Stimulated activated CD4-positive, alpha-beta T cell treated with anti-CD3 and anti-CD28 coated beads, TNF-alpha, amount 100 ng/mL, for 24 hours (primary cell): ENCODE data around the gene FAM78B.

Experiments used
- DNase-seq, 3 experiments: peaks; one replicate each; pipeline ENCODE4 v3.0.0-alpha.2; 2020; ENCODE audit warnings: low read depth in 3 of 3

FAM78B gene

DNA sequence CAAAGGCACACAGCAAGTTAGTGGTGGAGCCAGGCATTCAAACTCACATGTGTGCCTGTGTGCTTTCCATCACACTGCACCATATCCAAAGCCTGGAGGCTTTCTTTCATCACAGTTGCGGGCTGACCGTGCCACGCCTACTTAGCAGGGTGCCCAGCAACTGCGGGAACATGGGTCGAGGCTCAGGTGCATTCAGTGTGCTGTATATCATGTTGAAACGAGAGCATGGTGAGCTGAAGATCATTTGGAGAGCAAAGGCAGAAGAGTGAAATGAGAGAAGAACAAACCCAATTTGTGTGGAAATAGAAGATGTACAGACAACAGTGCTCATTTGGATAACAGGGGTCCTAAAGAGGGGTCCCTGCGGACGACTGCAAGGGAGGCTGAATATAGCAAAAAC is 46.5 kb downstream of the FAM78B start:
- no peak for DNase-seq

DNA sequence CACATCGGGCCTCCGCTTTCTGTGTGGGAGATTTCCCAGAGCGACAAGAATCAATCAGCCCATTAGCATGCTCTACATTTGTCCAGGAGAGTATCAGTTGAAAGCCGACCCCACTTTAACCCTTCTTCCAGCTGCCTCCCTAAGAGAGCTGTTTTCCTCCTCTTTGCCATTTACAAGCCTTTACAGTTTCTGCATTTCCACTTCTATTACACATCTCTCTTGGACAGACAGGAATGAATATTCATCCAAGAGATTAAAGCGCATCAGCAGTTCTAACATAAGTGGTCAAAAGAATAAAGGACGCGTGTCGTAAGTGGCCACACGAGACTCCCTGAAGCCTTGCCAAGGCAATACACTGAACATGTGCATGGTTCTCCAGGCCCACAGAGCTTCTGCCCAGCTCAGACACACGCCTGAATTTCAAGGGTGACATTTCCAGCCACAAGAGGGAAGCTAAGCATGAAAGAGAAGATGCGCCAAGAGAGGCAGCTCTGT is 47.3 kb downstream of the FAM78B start:
- DNase-seq = no peak

GRCh38 chr1:166117776-166118175 is 49.0 kb downstream of the FAM78B start:
- no peak for DNase-seq

GRCh38 chr1:166116026-166116425 is 50.8 kb downstream of the FAM78B start:
- no peak for DNase-seq

DNA sequence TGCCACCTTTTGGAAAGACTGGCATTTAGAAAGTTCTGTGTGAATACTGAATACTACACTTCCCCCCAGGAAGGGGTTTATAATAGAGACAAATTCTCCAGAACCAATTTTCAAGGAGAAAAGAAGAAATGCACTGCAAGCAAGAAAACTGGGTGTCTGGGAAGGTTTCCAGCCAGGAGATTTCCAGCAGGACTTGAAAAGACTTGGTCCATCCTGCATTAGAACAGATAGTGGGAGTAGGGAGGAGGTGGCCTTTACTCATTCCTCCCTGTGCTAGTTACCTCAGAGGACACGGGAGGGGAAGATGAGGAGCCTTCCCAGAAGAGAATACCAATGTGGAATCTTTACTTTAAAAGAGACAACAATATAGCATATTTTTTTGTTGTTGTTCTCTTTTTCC is 52.4 kb downstream of the FAM78B start:
- DNase-seq = no peak

DNA sequence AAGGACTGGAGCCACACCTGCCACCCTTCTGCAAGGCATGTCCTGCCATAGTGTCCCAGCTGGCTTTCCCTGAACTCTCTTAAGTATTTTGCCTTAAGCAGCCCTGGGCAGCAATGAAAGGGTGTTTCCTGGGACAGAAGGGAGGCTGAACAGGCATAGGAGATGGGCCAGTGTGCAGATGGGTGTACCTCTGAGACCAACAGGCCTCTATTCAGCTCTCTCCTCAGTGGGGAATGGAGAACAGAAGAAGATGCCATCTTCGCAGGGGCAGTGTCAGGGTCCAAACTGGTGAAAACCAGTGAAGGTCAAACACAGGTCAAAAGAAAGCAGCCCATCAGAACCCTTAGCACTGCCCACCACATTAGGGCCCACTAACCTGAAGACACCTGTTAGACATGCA is 53.2 kb downstream of the FAM78B start:
- no peak for DNase-seq

DNA sequence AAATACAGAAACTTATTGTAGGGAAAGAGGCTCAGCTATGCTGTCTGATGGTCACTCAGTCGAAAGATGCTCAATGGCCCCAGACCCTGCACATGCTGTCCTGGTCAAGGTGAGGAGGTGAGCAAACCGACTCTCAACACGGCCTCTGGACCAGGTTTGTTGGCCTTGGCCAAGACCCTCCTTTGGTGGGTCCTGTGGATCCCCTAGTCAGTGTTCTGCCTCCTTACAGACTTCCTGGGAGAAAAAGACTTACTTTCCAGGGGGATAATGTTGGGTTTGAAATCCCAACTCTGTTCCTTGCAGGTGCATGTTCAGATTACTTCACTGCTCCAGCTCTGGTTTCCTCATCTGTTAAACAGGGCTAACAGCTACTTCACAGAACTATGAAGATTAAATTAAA is 53.8 kb downstream of the FAM78B start:
- DNase-seq = no peak

DNA sequence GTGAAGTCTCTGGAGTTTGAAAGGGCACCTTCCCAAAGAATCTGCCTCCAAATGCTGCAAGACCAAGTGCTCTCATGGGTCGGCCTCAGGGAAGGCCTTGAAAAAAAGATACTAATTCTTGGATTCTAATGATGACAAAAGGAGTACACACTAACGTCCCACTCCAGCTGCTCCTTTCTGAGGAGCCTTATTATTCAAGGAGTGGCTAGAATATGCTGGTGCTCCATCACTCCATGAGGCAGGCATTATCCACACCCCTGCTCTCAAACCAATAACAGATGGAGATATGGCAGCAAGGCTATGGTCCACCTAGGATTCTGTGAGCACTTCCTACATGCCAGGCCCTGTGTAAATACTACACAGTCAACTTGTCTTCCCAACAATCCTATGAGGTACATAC is 54.4 kb downstream of the FAM78B start:
- DNase-seq = no peak

DNA sequence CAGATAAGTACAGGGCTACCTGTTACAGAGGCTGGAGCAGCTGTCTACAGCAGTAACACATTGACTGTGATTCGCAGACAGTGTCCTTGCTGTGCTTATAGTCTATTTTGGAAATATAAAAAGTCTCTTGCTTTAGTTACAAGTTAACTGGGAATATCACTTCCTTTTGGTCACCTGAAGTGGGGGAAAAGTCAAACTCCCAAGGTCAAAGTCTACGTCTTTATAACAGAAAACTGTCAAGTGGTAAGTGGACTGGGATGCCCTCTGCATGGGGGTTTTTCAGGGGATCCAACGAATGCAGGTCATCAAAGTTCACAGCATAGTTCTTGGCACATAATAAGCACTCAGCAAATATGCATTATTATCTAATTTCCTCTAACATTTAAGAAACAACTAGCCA is 55.4 kb downstream of the FAM78B start:
- no peak for DNase-seq

DNA sequence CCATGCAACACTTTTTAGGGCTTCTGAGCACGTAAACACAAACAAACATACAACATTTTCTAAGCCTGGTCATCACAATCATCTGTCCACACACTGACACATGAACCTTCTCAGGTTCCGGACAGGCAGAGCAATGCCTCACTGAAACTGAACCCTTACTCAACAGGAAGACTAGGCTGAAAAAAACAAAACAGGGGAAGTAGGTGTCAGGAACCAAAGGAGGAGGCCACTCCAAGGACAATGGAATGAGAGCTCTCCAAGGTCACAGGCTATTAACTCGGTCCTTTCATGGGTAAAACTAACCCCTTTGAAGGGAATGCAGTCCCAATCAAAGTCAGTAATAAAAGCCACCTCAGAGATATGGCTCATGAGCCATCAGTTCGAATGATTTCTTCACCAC is 76.6 kb downstream of the FAM78B start:
- no peak for DNase-seq

- no peak for DNase-seq
Observed at GRCh38 chr1:166089804-166090203, 77.0 kb downstream of the FAM78B start.

GRCh38 chr1:166088572-166088955 is 78.2 kb downstream of the FAM78B start:
- DNase-seq = no peak

DNA sequence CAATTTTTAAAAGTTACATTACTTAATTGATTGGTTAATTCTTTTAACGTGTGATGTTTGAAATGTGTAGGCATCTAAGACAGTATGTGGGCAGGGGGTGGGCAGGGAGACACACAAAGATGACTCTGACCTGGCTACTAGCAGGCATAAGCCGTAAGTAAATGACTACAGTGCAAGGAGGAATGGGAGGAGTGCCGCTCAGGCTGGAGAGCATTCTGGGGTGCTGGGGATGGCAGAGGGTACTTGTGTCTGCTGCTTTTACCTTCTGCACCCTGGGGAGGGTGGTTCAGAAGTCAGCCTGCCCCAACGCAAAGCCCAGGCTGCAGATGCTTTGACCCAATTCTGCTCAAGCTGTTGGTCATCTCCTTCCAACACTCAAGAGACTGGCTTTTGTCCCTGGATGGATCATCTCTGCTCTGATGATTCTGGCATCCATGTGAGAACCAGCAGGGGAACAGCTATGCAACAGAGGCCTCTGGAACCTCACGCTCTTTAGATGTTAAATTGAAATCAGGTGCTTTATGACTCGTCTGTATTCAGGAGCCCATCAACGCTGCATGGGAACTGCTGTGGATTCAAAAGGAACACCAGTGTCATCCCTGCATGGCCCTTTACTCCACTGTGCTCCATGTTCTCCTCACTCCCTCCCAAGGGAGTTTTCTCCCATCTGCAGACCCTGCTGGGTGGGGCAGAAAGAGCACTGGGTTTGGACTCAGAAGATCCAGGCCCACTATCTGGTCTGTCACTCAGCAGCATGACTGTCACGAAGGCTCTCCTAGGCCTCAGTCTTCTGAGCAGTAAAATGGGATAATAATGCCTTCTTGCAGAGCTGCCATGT is 78.8 kb downstream of the FAM78B start:
- no peak for DNase-seq

DNA sequence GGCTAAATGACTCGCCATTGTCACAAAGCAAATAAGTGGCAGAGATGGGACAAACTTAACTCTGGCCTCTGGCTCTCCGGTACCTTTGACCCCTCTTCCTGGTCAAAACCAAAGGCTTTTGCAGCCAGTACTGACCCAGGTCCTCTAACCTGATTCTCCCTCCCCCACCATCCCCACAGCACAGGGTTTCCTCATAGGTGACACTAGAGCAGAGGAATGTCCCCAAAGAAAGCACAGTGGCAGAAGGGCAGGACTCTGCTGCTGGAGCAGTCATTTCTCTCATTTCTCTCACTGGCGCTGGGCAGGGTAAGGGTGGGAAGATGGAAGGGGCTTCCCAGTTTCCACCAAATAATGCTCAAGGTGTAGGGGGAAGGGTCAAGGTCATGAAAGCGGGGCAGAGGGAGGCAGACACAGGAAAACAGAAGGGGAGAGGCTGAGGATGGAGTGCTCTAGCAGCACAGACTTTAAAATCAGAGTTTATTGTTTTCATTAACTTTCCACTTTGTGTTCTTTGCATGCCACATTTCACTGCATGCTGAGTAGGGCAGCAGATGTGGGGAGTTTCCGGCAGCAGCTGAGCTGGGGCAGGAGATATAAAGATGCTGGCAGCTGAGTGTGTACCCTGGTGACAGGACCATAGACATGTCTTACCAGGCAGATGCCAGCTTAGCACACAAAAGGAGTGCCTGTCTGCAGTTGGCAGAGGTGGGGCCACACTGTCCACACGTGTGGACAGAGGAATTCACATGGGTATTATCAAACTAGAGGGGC is 80.5 kb downstream of the FAM78B start:
- no peak for DNase-seq

DNA sequence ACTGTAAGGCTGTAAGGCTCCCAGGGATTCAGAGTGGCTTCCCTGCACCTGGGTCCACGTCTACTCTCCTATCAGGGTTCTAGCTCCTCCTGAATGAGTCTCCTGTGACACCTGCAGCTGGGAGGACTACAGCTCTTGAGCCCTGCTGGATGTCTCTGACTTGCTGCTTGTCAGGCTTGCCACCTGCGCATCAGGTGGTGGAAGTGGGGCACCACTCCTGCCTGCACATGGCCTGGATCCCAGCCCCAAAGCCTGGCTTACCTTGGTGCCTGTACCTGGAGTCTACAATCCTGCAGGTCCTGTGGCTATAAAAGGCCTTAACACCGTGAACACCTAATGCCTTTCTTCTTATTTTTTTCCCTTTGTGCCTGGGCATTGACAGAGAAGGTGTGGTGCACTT is 82.2 kb downstream of the FAM78B start:
- no peak for DNase-seq

GRCh38 chr1:166083887-166084286 is 82.9 kb downstream of the FAM78B start:
- no peak for DNase-seq

DNA sequence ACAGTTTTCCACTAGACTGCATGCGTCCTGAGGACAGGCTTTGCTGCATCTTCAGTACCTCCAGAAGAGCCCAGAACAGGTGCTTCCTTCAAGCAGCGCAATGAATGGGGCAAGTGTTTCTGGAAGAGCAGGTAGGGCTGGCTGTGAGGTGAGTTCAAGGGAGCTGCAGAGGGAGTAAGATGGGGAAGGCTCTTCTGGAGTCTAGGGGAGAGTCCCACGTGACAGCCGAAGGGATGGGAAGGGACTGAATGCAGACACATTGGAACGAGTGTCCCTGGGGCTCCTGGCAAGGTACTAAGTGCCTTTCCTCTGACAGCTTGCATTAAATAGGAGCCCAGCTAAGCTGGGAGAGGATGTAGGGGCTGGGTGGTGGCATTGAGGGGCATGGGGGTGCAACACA is 84.2 kb downstream of the FAM78B start:
- no peak for DNase-seq

- DNase-seq = peak in 1 of 3 experiments; percentile 12
Observed at GRCh38 chr1:166080967-166081870, 85.6 kb downstream of the FAM78B start.

- DNase-seq = no peak
Observed at GRCh38 chr1:166080277-166080966, 86.4 kb downstream of the FAM78B start.

- no peak for DNase-seq
Observed at GRCh38 chr1:166079276-166079675, 87.5 kb downstream of the FAM78B start.

GRCh38 chr1:166073489-166073888 is 93.3 kb downstream of the FAM78B start:
- DNase-seq = no peak
